HepG2 (cell line): Measurements from ENCODE around the gene SLC41A3. TPM values are rescaled to one million over a fixed set of nuclear protein-coding genes. Genes with fewer than 3 reads are reported as not detected.

ENCODE experiments used
- ATAC-seq: fragments of 200-7000 bp; cut with Tn5 transposase; 3 replicates; pipeline ENCODE4 v1.9.1; 2020; ENCODE audit warnings: mild to moderate bottlenecking, moderate library complexity
- BruUV-seq: library from RNA; stranded (reverse); fragments of 400-500 nt; replicated peaks from 2 replicates; lab custom pipeline; 2021; lab: Mats Ljungman, UMichigan
- CTCF ChIA-PET: fragments of 300-600 bp; formaldehyde crosslinking; extraction: SDS; loops from one replicate; lab custom pipeline; 2021; ENCODE audit warnings: low total read pairs, inconsistent platforms, low intra/inter-chr PET ratio; lab: Yijun Ruan, JAX
- POLR2A ChIA-PET: fragments of 350-600 bp; sonication (Branson Sonifier 250); formaldehyde crosslinking; loops from one replicate; lab custom pipeline; 2020; ENCODE audit warnings: antibody characterized with exemption, inconsistent platforms; lab: Yijun Ruan, JAX
- DNase-seq: peaks from one replicate; pipeline ENCODE4 v3.0.0-alpha.2; 2015; ENCODE audit warnings: low spot score
- FAIRE-seq: peaks from 3 replicates; lab custom pipeline; 2011; peaks lifted over from hg19 to GRCh38; lab: Jason Lieb, UNC
- H2AFZ ChIP-seq: one replicate; pipeline ENCODE4 v1.6.1; 2011; ENCODE audit warnings: low read length, inconsistent platforms
- H3K27ac ChIP-seq: fragments of 300-600 bp; 3 replicates; pipeline ENCODE4 v1.8.0; 2011; ENCODE audit warnings: mixed run types, mild to moderate bottlenecking, mixed read lengths, low read length, inconsistent platforms; ENCODE audit not compliant: insufficient read depth; ENCODE audit errors: extremely low read length
- H3K27me3 ChIP-seq, 2 experiments: fragments of 200-600 bp in 1 of 2; 2 replicates in 1 of 2; 3 replicates in 1 of 2; pipeline versions ENCODE4 v1.6.0 to v1.8.0; 2011; ENCODE audit warnings: low read length in 2 of 2, mild to moderate bottlenecking in 2 of 2, moderate library complexity in 2 of 2, inconsistent platforms in 1 of 2; ENCODE audit not compliant: insufficient read depth in 2 of 2, control insufficient read depth in 1 of 2
- H3K36me3 ChIP-seq, 2 experiments: fragments of 200-600 bp in 1 of 2; replicated peaks in 1 of 2; 2 replicates in 1 of 2; 3 replicates in 1 of 2; pipeline versions ENCODE4 v1.5.1 to v1.8.0; 2011; ENCODE audit warnings: low read length in 2 of 2, inconsistent platforms in 1 of 2; ENCODE audit not compliant: insufficient read depth in 2 of 2, control insufficient read depth in 1 of 2
- H3K4me1 ChIP-seq: 2 replicates; pipeline ENCODE4 v1.5.1; 2012; ENCODE audit warnings: low read length, inconsistent platforms; ENCODE audit not compliant: insufficient read depth
- H3K4me2 ChIP-seq: 2 replicates; pipeline ENCODE4 v1.6.0; 2011; ENCODE audit warnings: low read depth, low read length, inconsistent platforms
- H3K4me3 ChIP-seq, 3 experiments: fragments of 200-600 bp in 1 of 3; sonication (generic), shearing (Covaris generic) in 1 of 3; replicated peaks in 1 of 3; 2 replicates each; pipeline ENCODE4 v1.5.1; 2011 to 2016; ENCODE audit warnings: low read length in 3 of 3, inconsistent platforms in 2 of 3, low read depth in 2 of 3, mild to moderate bottlenecking in 2 of 3, control low read depth in 1 of 3, mixed read lengths in 1 of 3; ENCODE audit not compliant: insufficient read depth in 1 of 3
- H3K79me2 ChIP-seq: one replicate; pipeline ENCODE4 v1.6.1; 2011; ENCODE audit warnings: low read length, inconsistent platforms; ENCODE audit not compliant: insufficient read depth
- H3K9ac ChIP-seq: 2 replicates; pipeline ENCODE4 v1.6.0; 2011; ENCODE audit warnings: mild to moderate bottlenecking, low read depth, low read length, inconsistent platforms; ENCODE audit not compliant: insufficient read depth
- H3K9me3 ChIP-seq: 2 replicates; pipeline ENCODE4 v1.5.1; 2012; ENCODE audit warnings: mild to moderate bottlenecking, low read length
- H4K20me1 ChIP-seq: 2 replicates; pipeline ENCODE4 v1.6.0; 2011; ENCODE audit warnings: inconsistent platforms, mild to moderate bottlenecking, low read length, moderate library complexity; ENCODE audit not compliant: insufficient read depth
- ATAD3A ChIP-seq: sonication (generic); formaldehyde crosslinking; IDR thresholded peaks from 2 replicates; pipeline ENCODE4 v1.4.0; 2020; ENCODE audit warnings: missing genetic modification reagents
- FOSL2 ChIP-seq: sonication (generic); formaldehyde crosslinking; IDR thresholded peaks from 2 replicates; pipeline ENCODE4 v1.4.0; 2020; ENCODE audit warnings: missing genetic modification reagents
- HNRNPK ChIP-seq: fragments of 200-400 bp; formaldehyde crosslinking; IDR thresholded peaks from 2 replicates; pipeline ENCODE4 v1.6.1; 2018; ENCODE audit warnings: low read length, low read depth, moderate library complexity, mild to moderate bottlenecking; ENCODE audit not compliant: poor library complexity, severe bottlenecking
- JUN ChIP-seq: sonication (generic); formaldehyde crosslinking; IDR thresholded peaks from 2 replicates; pipeline ENCODE4 v1.4.0; 2020; ENCODE audit warnings: mild to moderate bottlenecking, missing genetic modification reagents
- RARG ChIP-seq: sonication (generic); formaldehyde crosslinking; IDR thresholded peaks from 2 replicates; pipeline ENCODE4 v1.4.0; 2020; ENCODE audit warnings: low read depth, mild to moderate bottlenecking, missing genetic modification reagents
- SRSF4 ChIP-seq: fragments of 200-400 bp; formaldehyde crosslinking; IDR thresholded peaks from one replicate; pipeline ENCODE4 v1.6.1; 2018; ENCODE audit warnings: mild to moderate bottlenecking, low read depth, low read length, moderate library complexity; ENCODE audit not compliant: poor library complexity, severe bottlenecking
- TMF1 ChIP-seq: sonication (generic); formaldehyde crosslinking; IDR thresholded peaks from 2 replicates; pipeline ENCODE4 v1.8.1; 2022; ENCODE audit warnings: low read depth, missing genetic modification reagents
- WIZ ChIP-seq: sonication (generic); formaldehyde crosslinking; IDR thresholded peaks from 2 replicates; pipeline ENCODE4 v1.5.1; 2020; ENCODE audit warnings: mild to moderate bottlenecking, missing genetic modification reagents
- ZNF552 ChIP-seq: sonication (generic); formaldehyde crosslinking; IDR thresholded peaks from 2 replicates; pipeline ENCODE4 v1.9.0; 2022; ENCODE audit warnings: missing genetic modification reagents, mild to moderate bottlenecking, borderline replicate concordance
- ZNF558 ChIP-seq: sonication (generic); formaldehyde crosslinking; IDR thresholded peaks from 2 replicates; pipeline ENCODE4 v1.9.0; 2022; ENCODE audit warnings: mild to moderate bottlenecking, missing genetic modification reagents, borderline replicate concordance
- ZNF674 ChIP-seq: sonication (generic); formaldehyde crosslinking; IDR thresholded peaks from 2 replicates; pipeline ENCODE4 v1.5.0; 2020; ENCODE audit warnings: low read depth, mild to moderate bottlenecking, missing genetic modification reagents
- ZNF780A ChIP-seq: sonication (generic); formaldehyde crosslinking; IDR thresholded peaks from 2 replicates; pipeline ENCODE4 v1.8.0; 2022; ENCODE audit warnings: mild to moderate bottlenecking, missing genetic modification reagents, moderate library complexity
- WGBS: methylation state at CpG from one replicate; pipeline ENCODE4 v1.1.6; 2017; ENCODE audit warnings: low lambda C conversion rate; 5-methylcytosine and 5-hydroxymethylcytosine counted together
- in situ Hi-C: cut with HindIII; loops from 2 replicates; pipeline ENCODE4 v1.10.0; 2017; ENCODE audit warnings: low pct_unique_long_range_greater_than_20kb; ENCODE audit not compliant: extremely low pct_ligation_motif_present
- intact Hi-C: fragments of 100-400 bp; cut with micrococcal nuclease; formaldehyde crosslinking; loops from one replicate; pipeline ENCODE4 v1.10.0; 2022; ENCODE audit not compliant: unreplicated experiment
- polyA plus RNA-seq, 8 experiments: library from polyadenylated mRNA; depleted of rRNA in 3 of 8; stranded (reverse) in 7 of 8; unstranded in 1 of 8; fragments of >200 nt; fragmentation: Illumina TruSeq in 4 of 8; extraction: Trizol in 4 of 8; gene quantifications; 2 replicates each; pipeline versions ENCODE4 v1.2.1 to v1.2.3, GENCODE V29; 2011 to 2016; ENCODE audit warnings: low read depth in 4 of 8, missing spikeins in 1 of 8, mixed read lengths in 1 of 8; ENCODE audit not compliant: insufficient read depth in 1 of 8
- total RNA-seq, 5 experiments: library from RNA; depleted of rRNA; stranded (reverse); fragments of >200 nt; fragmentation: Illumina TruSeq; extraction: Trizol; gene quantifications; 2 replicates each; pipeline ENCODE4 v1.2.3, GENCODE V29; 2016; ENCODE audit warnings: low read depth in 1 of 5

SLC41A3 gene
- total and polyA plus RNA-seq, 2 of the 13 experiments (the other 11 are each of a cell fraction or from before 2014, with no cell fraction given): 26.0 to 71.1 TPM

DNA sequence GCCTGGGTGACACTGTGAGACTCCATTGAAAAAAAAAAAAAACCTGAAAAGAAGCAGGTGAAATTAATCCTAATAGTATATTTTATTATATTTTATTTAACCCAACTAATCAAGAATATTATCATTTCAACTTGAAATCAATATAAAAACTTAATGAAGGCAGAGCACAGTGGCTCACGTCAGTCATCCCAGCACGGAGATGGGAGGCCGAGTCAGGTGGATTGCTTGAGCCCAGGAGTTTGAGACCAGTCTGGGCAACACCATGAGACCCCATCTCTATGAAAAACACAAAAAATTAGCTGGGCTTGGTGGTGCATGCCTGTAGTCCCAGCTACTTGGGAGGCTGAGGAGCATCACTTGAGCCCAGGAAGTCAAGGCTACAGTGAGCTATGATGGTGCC lies 33.3 kb upstream of the SLC41A3 start:
- Histone ChIP-seq H3K9ac (no peak overlapping the region), H3K9me3 (no peaks in the 10 kb centered on the region), H3K36me3 (peaks cover 4 to 16% of the 10 kb centered on the region in 2 experiments; a peak in 1 of 5 replicates), H3K4me2 (no peak overlapping the region), H4K20me1 (no peaks in the 10 kb centered on the region), H3K79me2 (no peaks in the 10 kb centered on the region), H3K27me3 (no peaks in the 10 kb centered on the region), H2AFZ (no peak overlapping the region), H3K27ac (no peak overlapping the region), H3K4me3 (no peak overlapping the region), H3K4me1 (no peaks in the 10 kb centered on the region)
- 100% methylated on average over 3 of the region's 3 CpGs for WGBS
- ChIA-PET POLR2A (no interaction called here), CTCF (no interaction called here)
- TF ChIP-seq ZNF674 (CRISPR knock-in tag): no peak
- TF ChIP-seq SRSF4: no peak
- no peak for TF ChIP-seq HNRNPK
- TF ChIP-seq TMF1 (CRISPR knock-in tag): no peak
- TF ChIP-seq ZNF558 (CRISPR knock-in tag): no peak
- TF ChIP-seq ATAD3A (CRISPR knock-in tag): no peak
- TF ChIP-seq JUN (CRISPR knock-in tag): no peak
- intact Hi-C loops: loop anchor here (10.0 kb wide), 1 partner anchor 142 kb away; no protein-coding TSS in a partner anchor
- no peak for DNase-seq
- ATAC-seq: no peak
- no peak for FAIRE-seq
- no TSS peak for BruUV-seq
- in situ Hi-C loops: no loop called here

GRCh38 chr3:126116526-126116925 lies 32.6 kb upstream of the SLC41A3 start:
- DNase-seq (no peak), FAIRE-seq (no peak), ATAC-seq (no peak)
- Histone ChIP-seq H3K4me3 (no peak overlapping the region), H2AFZ (no peak overlapping the region), H3K36me3 (peaks cover 4 to 11% of the 10 kb centered on the region in 2 experiments; a peak in 1 of 5 replicates), H3K27me3 (no peaks in the 10 kb centered on the region), H3K79me2 (no peaks in the 10 kb centered on the region), H3K9ac (no peak overlapping the region), H3K4me1 (no peaks in the 10 kb centered on the region), H3K27ac (no peak overlapping the region), H3K9me3 (no peaks in the 10 kb centered on the region), H3K4me2 (no peak overlapping the region), H4K20me1 (no peaks in the 10 kb centered on the region)
- BruUV-seq: no TSS peak
- WGBS: 36% methylated on average over 1 of the region's 1 CpG
- POLR2A ChIA-PET: no interaction called here
- intact Hi-C loops (loop anchor here (10.0 kb wide), 1 partner anchor 142 kb away; no protein-coding TSS in a partner anchor), in situ Hi-C loops (no loop called here)
- CTCF ChIA-PET: no interaction called here
- no peak for TF ChIP-seq WIZ (CRISPR knock-in tag)
- TF ChIP-seq ZNF552: no peak
- no peak for TF ChIP-seq FOSL2 (CRISPR knock-in tag)
- no peak for TF ChIP-seq RARG
- TF ChIP-seq ZNF780A (CRISPR knock-in tag): no peak
